K562 (cell line): ENCODE measurements around the gene DTNB. TPM values are rescaled to one million over a fixed set of nuclear protein-coding genes. Genes with fewer than 3 reads are reported as not detected.

ENCODE experiments used
- ATAC-seq: fragments of 200-7000 bp; cut with Tn5 transposase; 3 replicates; pipeline ENCODE4 v1.9.1; 2020; ENCODE audit warnings: moderate library complexity
- BruUV-seq: library from RNA; stranded (reverse); fragments of 400-500 nt; replicated peaks from 2 replicates; lab custom pipeline; 2021; lab: Mats Ljungman, UMichigan
- CTCF ChIA-PET: fragments of 300-600 bp; formaldehyde crosslinking; extraction: SDS; loops from one replicate; lab custom pipeline; 2021; ENCODE audit warnings: low intra/inter-chr PET ratio; lab: Yijun Ruan, JAX
- POLR2A ChIA-PET: fragments of 300-600, 350-650 bp; sonication (Branson Sonifier 250); formaldehyde crosslinking; extraction: SDS; loops from one replicate; lab custom pipeline; 2021; ENCODE audit warnings: antibody characterized with exemption, inconsistent platforms; lab: Yijun Ruan, JAX
- DNase-seq, 4 experiments: peaks; one replicate each; pipeline versions ENCODE4 v3.0.0 to v3.0.0-alpha.2; 2011 to 2018; ENCODE audit warnings: low spot score in 3 of 4, mixed read lengths in 3 of 4; ENCODE audit errors: extremely low read depth in 1 of 4
- FAIRE-seq: peaks from 2 replicates; lab custom pipeline; 2011; peaks lifted over from hg19 to GRCh38; lab: Jason Lieb, UNC
- H2AFZ ChIP-seq: 2 replicates; pipeline ENCODE4 v1.6.0; 2011; ENCODE audit warnings: low read depth, low read length, control low read depth, inconsistent platforms
- H3K27ac ChIP-seq: fragments of 200-600 bp; 3 replicates; pipeline ENCODE4 v1.8.0; 2011; ENCODE audit warnings: low read depth, mild to moderate bottlenecking, control low read depth, inconsistent platforms, low read length, moderate library complexity, mixed read lengths; ENCODE audit errors: extremely low read depth
- H3K27me3 ChIP-seq, 2 experiments: fragments of 300-600 bp in 1 of 2; 2 replicates in 1 of 2; 3 replicates in 1 of 2; pipeline versions ENCODE4 v1.6.0 to v1.8.0; 2011; ENCODE audit warnings: inconsistent platforms in 2 of 2, low read length in 2 of 2, mild to moderate bottlenecking in 1 of 2, mixed read lengths in 1 of 2, moderate library complexity in 1 of 2; ENCODE audit not compliant: control insufficient read depth in 2 of 2, insufficient read depth in 2 of 2
- H3K36me3 ChIP-seq: fragments of 300-600 bp; 3 replicates; pipeline ENCODE4 v1.8.0; 2011; ENCODE audit warnings: mild to moderate bottlenecking, low read length, inconsistent platforms; ENCODE audit not compliant: control insufficient read depth, insufficient read depth
- H3K4me1 ChIP-seq, 2 experiments: fragments of 200-600 bp in 1 of 2; replicated peaks in 1 of 2; 2 replicates in 1 of 2; 3 replicates in 1 of 2; pipeline versions ENCODE4 v1.5.1 to v1.8.0; 2011; ENCODE audit warnings: inconsistent platforms in 2 of 2, low read length in 2 of 2, mild to moderate bottlenecking in 1 of 2, mixed read lengths in 1 of 2, moderate library complexity in 1 of 2; ENCODE audit not compliant: control insufficient read depth in 2 of 2, insufficient read depth in 2 of 2
- H3K4me2 ChIP-seq: 2 replicates; pipeline ENCODE4 v1.6.1; 2011; ENCODE audit warnings: low read length, control low read depth, inconsistent platforms, mixed read lengths; ENCODE audit not compliant: insufficient read depth
- H3K4me3 ChIP-seq: fragments of 200-600 bp; sonication (generic), shearing (Covaris generic); 2 replicates; pipeline ENCODE4 v1.5.1; 2016; ENCODE audit warnings: control low read depth, inconsistent platforms
- H3K79me2 ChIP-seq: fragments of 200-600 bp; 3 replicates; pipeline ENCODE4 v1.8.0; 2011; ENCODE audit warnings: low read length, inconsistent platforms; ENCODE audit not compliant: control insufficient read depth, insufficient read depth
- H3K9ac ChIP-seq, 2 experiments: 2 replicates each; pipeline versions ENCODE4 v1.6.0 to v1.6.1; 2011; ENCODE audit warnings: low read depth in 2 of 2, low read length in 2 of 2, control low read depth in 1 of 2, inconsistent platforms in 1 of 2, mild to moderate bottlenecking in 1 of 2, mixed read lengths in 1 of 2; ENCODE audit not compliant: insufficient read depth in 1 of 2
- H3K9me1 ChIP-seq: one replicate; pipeline ENCODE4 v1.6.0; 2011; ENCODE audit warnings: inconsistent platforms, mild to moderate bottlenecking, low read length, moderate library complexity; ENCODE audit not compliant: control insufficient read depth, insufficient read depth
- H3K9me3 ChIP-seq: replicated peaks from 2 replicates; pipeline ENCODE4 v1.5.1; 2011; ENCODE audit warnings: low read depth, low read length, inconsistent platforms; ENCODE audit not compliant: control insufficient read depth, insufficient read depth
- H4K20me1 ChIP-seq: replicated peaks from 2 replicates; pipeline ENCODE4 v1.6.1; 2011; ENCODE audit warnings: low read length, inconsistent platforms, mixed read lengths; ENCODE audit not compliant: control insufficient read depth, insufficient read depth
- ADNP ChIP-seq: fragments of 200-800 bp; sonication (Bioruptor generic); IDR thresholded peaks from 2 replicates; pipeline ENCODE4 v1.6.1; 2016; ENCODE audit warnings: missing genetic modification characterization, missing compliant biosample characterization
- ETS1 ChIP-seq: conservative IDR thresholded peaks from 2 replicates; pipeline ENCODE4 v1.6.1; 2011; ENCODE audit warnings: low read depth, mild to moderate bottlenecking, low read length; ENCODE audit not compliant: control insufficient read depth
- FOXK2 ChIP-seq, 2 experiments: fragments of 450-650 bp; IDR thresholded peaks in 1 of 2; conservative IDR thresholded peaks in 1 of 2; 2 replicates each; pipeline ENCODE4 v1.6.1; 2016; ENCODE audit warnings: low read depth in 2 of 2, mild to moderate bottlenecking in 1 of 2
- PHB2 ChIP-seq: fragments of 450-650 bp; IDR thresholded peaks from 2 replicates; pipeline ENCODE4 v1.6.1; 2017; ENCODE audit warnings: low read depth
- PHF21A ChIP-seq: fragments of 450-650 bp; IDR thresholded peaks from 2 replicates; pipeline ENCODE4 v1.6.1; 2017; ENCODE audit warnings: low read depth, borderline replicate concordance
- THRAP3 ChIP-seq: fragments of 450-650 bp; IDR thresholded peaks from 2 replicates; pipeline ENCODE4 v1.6.1; 2016; ENCODE audit warnings: mild to moderate bottlenecking, inconsistent platforms, borderline replicate concordance
- THRB ChIP-seq: fragments of 450-650 bp; formaldehyde crosslinking; conservative IDR thresholded peaks from 2 replicates; pipeline ENCODE4 v1.4.0; 2022; ENCODE audit warnings: mild to moderate bottlenecking, missing genetic modification characterization
- WGBS: fragments of 100-300 bp; shearing (Covaris generic); methylation state at CpG from one replicate; pipeline ENCODE4 v1.1.6; 2016; ENCODE audit warnings: low coverage, mixed read lengths; ENCODE audit not compliant: insufficient coverage; ENCODE audit errors: missing lambda C conversion rate; 5-methylcytosine and 5-hydroxymethylcytosine counted together
- in situ Hi-C: fragments of 300-500 bp; cut with MboI; formaldehyde crosslinking; loops from 4 replicates; pipeline ENCODE4 v1.15.0; 2018; ENCODE audit warnings: inconsistent platforms, mixed read lengths
- intact Hi-C: fragments of 100-400 bp; cut with micrococcal nuclease; formaldehyde crosslinking; loops from 2 replicates; pipeline ENCODE4 v1.14.2; 2022
- polyA plus RNA-seq, 8 experiments: library from polyadenylated mRNA; depleted of rRNA in 4 of 8; stranded (reverse) in 5 of 8; unstranded in 3 of 8; fragments of >200 nt; fragmentation: Nextera tagmentation in 2 of 8; fragmentation: Illumina TruSeq in 1 of 8; extraction: Ambion mirVana in 2 of 8; extraction: Trizol in 1 of 8; gene quantifications; 2 replicates each; pipeline versions ENCODE4 v1.2.1 to v1.2.3, GENCODE V29; 2011 to 2014; ENCODE audit warnings: inconsistent platforms in 1 of 8, missing spikeins in 1 of 8
- total RNA-seq, 7 experiments: library from RNA; depleted of rRNA in 6 of 7; stranded (reverse); fragments of >200 nt in 6 of 7; fragmentation: Illumina TruSeq in 2 of 7; extraction: Trizol in 2 of 7; gene quantifications; 2 replicates each; pipeline versions ENCODE4 v1.2.1 to v1.2.3, GENCODE V29; 2011 to 2021; ENCODE audit warnings: low replicate concordance in 1 of 7

Gene DTNB
- total and polyA plus RNA-seq, 9 of the 15 experiments (the other 6 are each of a cell fraction or from before 2014, with no cell fraction given), result 0.18 to 2.0 (median 0.77) TPM; not detected in 2

- in situ Hi-C loops, result no loop called here
- Histone ChIP-seq H3K27me3 (peaks cover 7 to 18% of the 10 kb centered on the region in 2 experiments; a peak in 3 of 5 replicates), H3K4me1 (peaks cover 0 to 5% of the 10 kb centered on the region in 2 experiments; a peak in 1 of 5 replicates), H3K79me2 (no peaks in the 10 kb centered on the region), H3K27ac (no peak overlapping the region), H4K20me1 (no peaks in the 10 kb centered on the region), H3K4me2 (no peak overlapping the region), H3K9ac (no peak overlapping the region), H3K9me3 (no peaks in the 10 kb centered on the region), H3K9me1 (no peaks in the 10 kb centered on the region), H2AFZ (no peak overlapping the region), H3K4me3 (no peak overlapping the region), H3K36me3 (no peaks in the 10 kb centered on the region)
- POLR2A ChIA-PET, result no interaction called here
- CTCF ChIA-PET, result interaction anchor here (0.6 kb wide), 1 partner anchor 94 kb away, joined by 4 read pairs; no protein-coding TSS in a partner anchor
- DNase-seq (no peak), ATAC-seq (no peak), FAIRE-seq (no peak)
- TF ChIP-seq FOXK2 (conservative IDR thresholded peaks at IDR 0.05 in 1 of 2, IDR thresholded peaks at IDR 0.05 in 1 of 2; ENCODE audit: low read depth in 2 of 2) (no peak), ADNP (tag) (no peak), THRAP3 (no peak), ETS1 (no peak), THRB (no peak), PHF21A (no peak), PHB2 (no peak)
- 2% methylated on average over 8 of the region's 8 CpGs for WGBS
- BruUV-seq, result no TSS peak
- intact Hi-C loops, result no loop called here
Observed at GRCh38 chr2:25592766-25593292, 80.5 kb downstream of the DTNB start.
